T1000 (cell line): ENCODE measurements around the gene ELMO1.
A peak's percentile ranks its signal among the peaks of the same experiment; 100 is the strongest.

ENCODE experiments used
- DNase-seq: peaks from one replicate; lab custom pipeline; 2025; ENCODE audit warnings: mixed read lengths; lab: John Stamatoyannopoulos, UW

The ELMO1 gene

GRCh38 chr7:37054624-37055241 lies 393.9 kb downstream of the ELMO1 start:
- DNase-seq, result no peak

- DNase-seq, result peak; percentile 25
Observed at GRCh38 chr7:37052705-37053104, 396.0 kb downstream of the ELMO1 start.

- no peak for DNase-seq
Observed at GRCh38 chr7:37050801-37051200, 397.9 kb downstream of the ELMO1 start.

GRCh38 chr7:37048674-37049073 lies 400.0 kb downstream of the ELMO1 start:
- no peak for DNase-seq

- DNase-seq, result no peak
Observed at GRCh38 chr7:37047260-37047659, 401.4 kb downstream of the ELMO1 start.

- no peak for DNase-seq
Observed at GRCh38 chr7:37046531-37047079, 402.1 kb downstream of the ELMO1 start.

- DNase-seq, result no peak
Observed at GRCh38 chr7:37045681-37046179, 402.9 kb downstream of the ELMO1 start.

- DNase-seq, result no peak
Observed at GRCh38 chr7:37041461-37041860, 407.2 kb downstream of the ELMO1 start.

GRCh38 chr7:37040330-37040729 lies 408.3 kb downstream of the ELMO1 start:
- DNase-seq, result no peak

GRCh38 chr7:37039131-37039749 lies 409.4 kb downstream of the ELMO1 start:
- DNase-seq, result no peak

GRCh38 chr7:37038706-37039105 lies 410.0 kb downstream of the ELMO1 start:
- no peak for DNase-seq

- no peak for DNase-seq
Observed at GRCh38 chr7:37037286-37037685, 411.4 kb downstream of the ELMO1 start.

GRCh38 chr7:37035631-37036030 lies 413.0 kb downstream of the ELMO1 start:
- no peak for DNase-seq

GRCh38 chr7:37033141-37033540 lies 415.5 kb downstream of the ELMO1 start:
- DNase-seq, result no peak

- no peak for DNase-seq
Observed at GRCh38 chr7:37032258-37032601, 416.4 kb downstream of the ELMO1 start.

GRCh38 chr7:37031571-37032257 lies 416.9 kb downstream of the ELMO1 start:
- DNase-seq, result peak; percentile 74

GRCh38 chr7:37028909-37029440 lies 419.7 kb downstream of the ELMO1 start:
- no peak for DNase-seq

GRCh38 chr7:37027557-37028341 lies 420.9 kb downstream of the ELMO1 start:
- no peak for DNase-seq

GRCh38 chr7:37027104-37027503 lies 421.6 kb downstream of the ELMO1 start:
- DNase-seq, result no peak

GRCh38 chr7:37018954-37019353 lies 429.7 kb downstream of the ELMO1 start:
- DNase-seq, result no peak

- DNase-seq, result no peak
Observed at GRCh38 chr7:37016064-37016878, 432.4 kb downstream of the ELMO1 start.
